Stimulated activated naive CD4-positive, alpha-beta T cell treated with Interleukin-2 at 50 U/mL for 16 hours (primary cell): Measurements from ENCODE around the gene SLC6A6.
"Not testable (repeated sequence)": the region's sequence is repeated elsewhere in the genome, so short reads cannot be mapped to it uniquely, and the experiment has no call there.

Source experiments
- DNase-seq: peaks from one replicate; lab custom pipeline; 2025; lab: John Stamatoyannopoulos, UW

The SLC6A6 gene

DNA sequence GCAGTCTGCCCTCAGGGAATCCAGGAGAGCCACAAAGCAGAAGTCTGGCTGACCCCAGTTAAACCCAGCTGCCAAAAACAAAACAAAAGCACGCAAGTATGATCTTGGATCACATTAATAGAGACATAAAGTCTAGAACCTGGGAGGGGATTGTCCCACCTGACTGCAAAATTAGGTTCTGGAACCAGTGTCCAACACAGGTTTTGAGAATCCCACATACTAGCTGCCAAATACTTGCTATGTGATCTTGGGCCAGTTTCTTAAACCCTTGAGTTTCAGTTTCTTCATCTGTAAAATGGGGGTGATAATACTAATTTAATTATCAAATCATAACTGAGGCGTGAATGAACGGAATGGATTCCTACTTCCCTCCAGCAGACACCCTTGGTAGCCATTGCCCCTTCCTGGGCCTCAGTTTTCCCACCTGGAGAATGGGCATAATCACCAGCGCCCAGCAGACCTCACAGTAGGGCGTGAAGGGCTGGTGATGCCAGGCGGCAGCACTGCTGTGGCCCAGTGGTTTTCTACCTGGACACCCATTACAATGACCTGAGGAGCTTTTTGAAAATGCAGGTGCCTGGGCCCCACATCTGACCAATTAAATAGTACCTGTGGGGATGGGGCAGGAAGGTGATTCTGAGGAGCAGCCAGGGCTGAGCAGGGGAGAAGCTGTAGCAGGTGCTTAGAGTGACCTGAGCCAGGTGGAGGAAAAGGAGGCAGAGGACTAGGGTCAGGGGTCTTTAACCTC is 105.5 kb downstream of the SLC6A6 start:
- DNase-seq, result no peak

DNA sequence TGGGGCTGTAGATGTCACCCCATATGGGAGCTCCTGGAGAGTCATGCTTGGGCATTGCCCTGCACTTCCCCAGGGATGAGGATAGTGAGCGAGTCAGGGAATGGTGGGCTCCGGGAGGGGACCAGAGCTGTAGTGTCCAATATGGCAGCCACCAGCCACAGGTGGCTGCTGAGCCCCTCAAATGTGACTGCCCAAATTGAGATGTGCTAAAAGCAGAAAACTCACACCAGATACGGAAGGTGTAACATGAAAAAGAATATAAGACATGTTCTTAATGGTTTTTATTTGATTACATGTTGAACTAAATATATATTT is 106.1 kb downstream of the SLC6A6 start:
- no peak for DNase-seq

GRCh38 chr3:14508966-14509795 is 106.8 kb downstream of the SLC6A6 start:
- DNase-seq, result peak; percentile 63

GRCh38 chr3:14509796-14510100 is 107.3 kb downstream of the SLC6A6 start:
- DNase-seq, result no peak

DNA sequence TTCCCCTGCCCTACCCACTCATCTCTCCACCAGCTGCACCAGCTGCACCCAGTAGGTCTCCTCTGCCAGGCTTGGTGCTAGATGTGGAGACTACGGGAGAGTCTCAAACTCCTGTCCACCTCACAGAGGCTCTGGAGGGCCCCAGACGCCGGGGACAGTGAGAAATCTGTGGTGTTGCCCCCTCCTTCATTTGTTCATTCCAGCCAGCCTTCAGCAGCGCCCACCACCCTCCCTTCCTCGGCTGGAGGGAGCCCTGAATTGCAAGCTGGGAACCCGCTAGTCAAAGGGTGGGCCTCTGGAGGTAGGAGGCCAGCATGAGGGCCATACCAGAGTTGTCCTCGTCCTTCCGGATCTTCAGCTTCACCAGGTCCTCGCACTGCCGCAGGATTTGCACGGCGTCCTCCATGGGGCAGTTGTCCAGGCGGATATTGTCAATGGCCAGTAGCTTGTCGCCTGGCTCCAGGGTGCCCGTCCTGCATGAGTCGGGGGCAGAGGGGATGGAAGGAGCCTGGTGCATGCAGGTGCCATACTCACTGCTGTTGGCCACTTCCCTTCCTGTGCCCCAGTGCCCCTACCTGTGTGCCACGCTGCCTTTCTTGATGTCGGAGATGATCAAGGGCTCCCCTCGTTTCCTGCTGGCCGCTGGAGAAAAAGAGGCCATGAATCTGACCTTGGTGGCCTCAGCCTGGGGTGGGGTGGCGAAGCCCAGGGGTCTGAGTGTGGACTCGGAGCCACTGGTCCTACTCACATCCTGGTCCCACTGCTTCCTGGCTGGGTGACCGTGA is 108.6 kb downstream of the SLC6A6 start:
- no peak for DNase-seq

DNA sequence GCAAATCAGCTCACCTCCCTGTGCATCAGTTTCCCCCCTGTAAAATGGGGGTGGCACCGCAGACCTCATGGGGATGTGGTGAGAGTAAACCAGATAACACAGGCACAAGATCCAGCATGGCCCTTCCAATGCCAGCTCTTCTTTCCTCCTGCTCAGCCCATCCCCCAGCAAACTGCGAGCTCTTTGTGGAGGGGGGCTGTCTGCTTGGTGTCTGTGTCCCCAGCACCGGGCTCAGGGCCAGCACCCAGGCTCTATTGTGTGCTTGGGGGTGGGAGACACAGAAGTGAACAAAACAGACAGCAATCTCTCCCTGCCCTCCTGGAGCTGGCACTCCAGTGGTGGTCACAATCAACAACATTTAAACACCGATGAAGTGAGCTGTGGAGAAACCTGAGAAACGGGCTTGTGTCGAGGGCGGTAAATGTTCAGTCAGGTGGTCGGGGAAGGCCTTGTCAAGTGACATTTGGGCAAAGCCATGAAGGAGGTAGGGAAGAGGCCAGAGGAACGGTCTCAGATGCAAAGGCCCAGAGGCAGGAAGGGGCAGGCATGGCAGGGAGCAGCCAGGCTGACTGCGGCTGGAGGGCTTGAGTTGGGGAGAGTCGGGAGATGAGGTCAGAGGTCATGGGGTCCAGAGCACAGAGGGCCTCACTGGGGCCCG is 109.3 kb downstream of the SLC6A6 start:
- DNase-seq, result no peak

DNA sequence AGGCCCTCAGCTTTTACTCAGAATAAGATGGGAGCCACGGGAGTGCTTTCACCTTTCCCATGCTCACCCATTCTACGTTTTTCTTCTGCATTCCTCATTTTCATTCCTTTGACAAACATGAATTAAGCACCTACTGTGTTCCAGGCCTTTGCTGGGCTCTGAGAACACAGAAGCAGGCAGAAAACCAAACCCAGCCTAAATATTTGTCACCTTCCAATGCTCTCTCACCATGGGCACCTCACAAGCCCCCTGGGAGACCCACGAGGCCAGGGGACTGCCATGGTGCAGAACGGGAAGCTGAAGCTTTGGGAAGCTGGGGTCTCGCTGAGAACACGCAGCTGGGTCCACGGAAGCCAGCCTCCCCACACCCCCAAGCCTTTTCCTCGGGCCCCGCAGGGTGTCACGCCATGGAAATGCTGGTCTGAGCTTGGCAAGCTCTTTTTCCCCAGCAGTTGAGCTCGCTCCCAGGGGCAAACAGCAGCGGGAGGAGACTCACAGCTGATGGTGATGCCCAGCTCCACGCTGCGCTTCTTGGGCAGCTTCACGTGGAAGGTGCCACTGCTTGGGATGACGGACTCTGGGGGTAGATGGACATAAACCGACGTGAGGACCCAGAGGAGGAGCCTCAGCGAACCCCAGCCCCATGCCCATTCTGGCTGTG is 110.0 kb downstream of the SLC6A6 start:
- no peak for DNase-seq

DNA sequence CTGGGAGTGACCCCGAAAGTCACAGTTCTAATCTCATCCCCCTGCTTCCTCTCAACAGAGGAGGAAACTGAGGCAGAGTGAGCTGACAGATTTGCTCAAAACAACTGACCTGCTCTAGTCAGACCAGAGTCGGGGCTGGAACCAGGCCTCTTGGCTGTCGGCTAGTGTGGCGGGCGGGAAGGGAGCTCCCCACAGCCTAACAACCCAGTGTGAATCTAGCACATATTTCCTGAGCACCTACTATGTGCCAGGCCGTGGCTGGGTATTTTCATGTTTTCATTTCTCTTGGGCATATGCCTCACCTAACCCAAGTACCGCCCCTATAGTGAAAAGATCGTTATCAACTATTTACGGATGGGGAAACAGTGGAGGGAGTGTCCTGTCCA is 110.5 kb downstream of the SLC6A6 start:
- no peak for DNase-seq

- no peak for DNase-seq
Measured at GRCh38 chr3:14513566-14514322, 111.3 kb downstream of the SLC6A6 start.

GRCh38 chr3:14514323-14514720 is 111.9 kb downstream of the SLC6A6 start:
- DNase-seq, result no peak

DNA sequence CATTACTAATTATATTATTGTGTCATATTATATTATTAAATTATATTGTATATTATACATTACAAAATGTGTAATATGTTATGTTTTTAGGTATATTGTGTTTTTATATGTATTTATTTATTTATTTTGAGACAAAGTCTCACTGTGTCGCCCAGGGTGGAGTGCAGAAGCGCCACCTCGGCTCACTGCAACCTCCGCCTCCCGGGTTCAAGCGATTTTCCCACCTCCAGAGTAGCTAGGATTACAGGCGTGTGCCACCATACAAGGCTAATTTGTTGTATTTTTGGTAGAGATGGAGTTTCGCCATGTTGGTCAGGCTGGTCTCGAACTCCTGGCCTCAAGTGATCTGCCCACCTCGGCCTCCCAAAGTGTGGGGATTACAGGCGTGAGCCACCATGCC is 113.1 kb downstream of the SLC6A6 start:
- not testable (repeated sequence) for DNase-seq

GRCh38 chr3:14516738-14517345 is 114.4 kb downstream of the SLC6A6 start:
- DNase-seq, result no peak

GRCh38 chr3:14517601-14518431 is 115.4 kb downstream of the SLC6A6 start:
- no peak for DNase-seq

- no peak for DNase-seq
Measured at GRCh38 chr3:14518432-14518802, 116.0 kb downstream of the SLC6A6 start.

DNA sequence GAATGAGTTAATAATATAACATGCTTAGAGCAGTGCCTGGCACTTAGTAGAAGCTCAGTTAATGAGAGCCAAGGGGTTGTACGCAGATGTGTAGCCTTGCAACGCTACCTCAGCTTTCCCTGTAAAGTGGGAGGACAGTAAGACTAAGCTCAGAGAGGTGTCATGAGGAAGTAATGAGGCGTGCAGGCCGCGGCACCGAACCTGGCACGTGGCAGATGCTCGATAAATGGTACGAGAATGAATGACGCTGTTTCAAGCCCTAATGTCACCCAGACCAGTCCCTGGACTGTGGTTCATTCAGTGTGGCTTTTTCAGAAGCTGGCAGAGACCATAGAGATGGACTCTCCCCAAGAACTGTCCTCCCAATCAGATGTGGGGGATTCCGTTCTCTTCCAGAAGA is 116.5 kb downstream of the SLC6A6 start:
- no peak for DNase-seq

GRCh38 chr3:14519406-14519805 is 117.0 kb downstream of the SLC6A6 start:
- DNase-seq, result no peak

DNA sequence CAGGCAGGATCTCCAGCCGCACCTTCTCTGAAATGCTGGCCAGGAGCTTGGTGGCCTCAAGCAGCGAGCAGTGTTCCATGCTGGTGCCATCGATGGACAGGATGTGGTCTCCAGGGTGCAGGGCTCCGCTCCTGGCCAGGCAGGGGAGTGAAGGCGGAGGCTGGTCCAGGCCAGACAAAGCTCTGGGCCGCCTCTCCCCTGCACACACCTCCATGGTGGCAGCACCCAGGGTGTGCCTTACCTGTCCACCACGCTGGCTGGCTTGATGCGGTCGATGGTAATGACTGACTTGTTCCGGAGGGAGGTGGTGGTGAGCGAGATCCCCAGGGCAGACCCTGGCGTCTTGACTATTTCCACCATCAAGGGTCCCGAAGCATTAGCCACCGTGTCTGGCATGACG is 117.7 kb downstream of the SLC6A6 start:
- no peak for DNase-seq

GRCh38 chr3:14520967-14521366 is 118.6 kb downstream of the SLC6A6 start:
- DNase-seq, result no peak

GRCh38 chr3:14521611-14522010 is 119.2 kb downstream of the SLC6A6 start:
- no peak for DNase-seq

DNA sequence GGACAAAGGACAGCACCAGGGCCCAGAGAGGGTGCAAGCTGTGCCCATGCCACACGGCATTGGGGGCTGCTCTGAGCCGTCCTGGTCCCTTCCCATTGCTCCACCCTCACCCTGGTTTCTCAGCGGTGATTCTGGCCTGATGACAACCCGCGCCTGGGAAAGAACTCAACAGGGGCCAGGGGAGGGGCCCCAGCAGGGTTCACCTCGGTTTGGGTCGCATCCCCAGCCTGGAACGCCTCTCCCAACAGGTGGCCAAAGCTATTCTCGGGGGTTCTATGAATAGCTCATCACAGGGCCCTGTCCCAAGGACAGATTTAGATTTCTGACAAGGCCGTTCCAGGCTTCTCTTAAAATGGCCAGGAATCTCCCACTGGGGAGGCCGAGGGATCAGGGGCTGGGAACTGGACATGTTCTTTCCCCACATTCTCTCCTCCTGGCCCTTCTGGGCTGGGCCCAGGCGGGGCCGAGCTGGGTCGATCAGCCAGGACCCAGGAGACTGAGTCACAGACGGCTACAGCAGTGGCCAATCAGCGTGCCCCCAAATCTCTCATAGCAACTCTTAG is 119.8 kb downstream of the SLC6A6 start:
- no peak for DNase-seq
